Measurements from ENCODE around the gene MAN1A1.

The MAN1A1 gene

DNA sequence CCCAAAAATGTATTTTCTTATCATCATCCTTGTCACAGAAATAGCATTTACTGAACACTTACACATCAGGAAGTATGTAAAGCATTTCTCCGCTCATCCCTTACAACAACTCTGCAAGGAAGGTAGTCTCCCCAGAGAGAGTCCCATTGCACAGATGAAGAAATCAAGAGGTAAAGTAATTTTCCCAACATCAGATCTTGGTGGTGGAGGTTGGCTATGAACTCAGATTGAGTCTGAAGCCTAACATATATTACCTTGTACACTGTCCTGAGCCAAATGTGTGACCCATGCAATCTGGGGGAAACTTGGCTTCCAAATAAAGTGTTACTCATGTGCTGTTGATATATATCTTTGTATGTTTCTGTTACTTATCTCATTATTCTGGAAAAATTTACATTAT is 31.4 kb downstream of the MAN1A1 start:
- TF ChIP-seq, protein P1, sequence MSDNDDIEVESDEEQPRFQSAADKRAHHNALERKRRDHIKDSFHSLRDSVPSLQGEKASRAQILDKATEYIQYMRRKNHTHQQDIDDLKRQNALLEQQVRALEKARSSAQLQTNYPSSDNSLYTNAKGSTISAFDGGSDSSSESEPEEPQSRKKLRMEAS (IDR thresholded peaks at IDR 0.05), result no peak
- TF ChIP-seq EP300 (IDR thresholded peaks at IDR 0.05; ENCODE audit: borderline replicate concordance) (no peak), CEBPB (IDR thresholded peaks at IDR 0.05) (no peak), CREB1 (IDR thresholded peaks at IDR 0.05; ENCODE audit: low read depth) (no peak), ZBTB7A (IDR thresholded peaks at IDR 0.05; ENCODE audit: low read depth) (no peak), TEAD4 (IDR thresholded peaks at IDR 0.05) (no peak), TCF12 (IDR thresholded peaks at IDR 0.05; ENCODE audit: low read depth) (no peak), NFIC (IDR thresholded peaks at IDR 0.05) (no peak), EGR1 (IDR thresholded peaks at IDR 0.05) (no peak), RAD21 (IDR thresholded peaks at IDR 0.05; ENCODE audit: low read depth) (no peak), REST (IDR thresholded peaks at IDR 0.05; ENCODE audit: low read depth) (no peak), FOXM1 (IDR thresholded peaks at IDR 0.05; ENCODE audit: borderline replicate concordance, low read depth) (no peak), YY1 (IDR thresholded peaks at IDR 0.05; ENCODE audit: low read depth) (no peak), TAF1 (IDR thresholded peaks at IDR 0.05; ENCODE audit: low read depth) (no peak)
- TF ChIP-seq, protein P2, sequence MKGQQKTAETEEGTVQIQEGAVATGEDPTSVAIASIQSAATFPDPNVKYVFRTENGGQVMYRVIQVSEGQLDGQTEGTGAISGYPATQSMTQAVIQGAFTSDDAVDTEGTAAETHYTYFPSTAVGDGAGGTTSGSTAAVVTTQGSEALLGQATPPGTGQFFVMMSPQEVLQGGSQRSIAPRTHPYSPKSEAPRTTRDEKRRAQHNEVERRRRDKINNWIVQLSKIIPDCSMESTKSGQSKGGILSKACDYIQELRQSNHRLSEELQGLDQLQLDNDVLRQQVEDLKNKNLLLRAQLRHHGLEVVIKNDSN (IDR thresholded peaks at IDR 0.05), result no peak

GRCh38 chr6:119317007-119317406 is 32.6 kb downstream of the MAN1A1 start:
- no peak for TF ChIP-seq RAD21 (IDR thresholded peaks at IDR 0.05; ENCODE audit: low read depth)
- no peak for TF ChIP-seq REST (IDR thresholded peaks at IDR 0.05; ENCODE audit: low read depth)
- TF ChIP-seq, protein P1 (IDR thresholded peaks at IDR 0.05), result no peak
- TF ChIP-seq FOXM1 (IDR thresholded peaks at IDR 0.05; ENCODE audit: borderline replicate concordance, low read depth), result no peak
- TF ChIP-seq EP300 (IDR thresholded peaks at IDR 0.05; ENCODE audit: borderline replicate concordance), result no peak
- no peak for TF ChIP-seq TCF12 (IDR thresholded peaks at IDR 0.05; ENCODE audit: low read depth)
- no peak for TF ChIP-seq YY1 (IDR thresholded peaks at IDR 0.05; ENCODE audit: low read depth)
- TF ChIP-seq CEBPB (IDR thresholded peaks at IDR 0.05), result no peak
- no peak for TF ChIP-seq EGR1 (IDR thresholded peaks at IDR 0.05)
- no peak for TF ChIP-seq CREB1 (IDR thresholded peaks at IDR 0.05; ENCODE audit: low read depth)
- TF ChIP-seq NFIC (IDR thresholded peaks at IDR 0.05), result no peak
- TF ChIP-seq, protein P2 (IDR thresholded peaks at IDR 0.05), result no peak
- TF ChIP-seq ZBTB7A (IDR thresholded peaks at IDR 0.05; ENCODE audit: low read depth), result no peak
- no peak for TF ChIP-seq TEAD4 (IDR thresholded peaks at IDR 0.05)
- no peak for TF ChIP-seq TAF1 (IDR thresholded peaks at IDR 0.05; ENCODE audit: low read depth)

GRCh38 chr6:119314885-119315272 is 34.7 kb downstream of the MAN1A1 start:
- TF ChIP-seq CREB1 (IDR thresholded peaks at IDR 0.05; ENCODE audit: low read depth) (no peak), FOXM1 (IDR thresholded peaks at IDR 0.05; ENCODE audit: borderline replicate concordance, low read depth) (no peak), CEBPB (IDR thresholded peaks at IDR 0.05) (no peak), EP300 (IDR thresholded peaks at IDR 0.05; ENCODE audit: borderline replicate concordance) (no peak), TAF1 (IDR thresholded peaks at IDR 0.05; ENCODE audit: low read depth) (no peak)
- TF ChIP-seq, protein P2 (IDR thresholded peaks at IDR 0.05), result no peak
- TF ChIP-seq, protein P1 (IDR thresholded peaks at IDR 0.05), result no peak

- TF ChIP-seq TCF12 (IDR thresholded peaks at IDR 0.05; ENCODE audit: low read depth) (no peak), NFIC (IDR thresholded peaks at IDR 0.05) (no peak), RAD21 (IDR thresholded peaks at IDR 0.05; ENCODE audit: low read depth) (no peak), TAF1 (IDR thresholded peaks at IDR 0.05; ENCODE audit: low read depth) (no peak), REST (IDR thresholded peaks at IDR 0.05; ENCODE audit: low read depth) (no peak), ZBTB7A (IDR thresholded peaks at IDR 0.05; ENCODE audit: low read depth) (no peak)
- TF ChIP-seq, protein P2 (IDR thresholded peaks at IDR 0.05), result no peak
These were observed 35.4 kb downstream of the MAN1A1 start for GRCh38 chr6:119313937-119314884.

Measured in Ishikawa (cell line).